ENCODE data around the gene ASB2. TPM values are rescaled to one million over a fixed set of nuclear protein-coding genes. Genes with fewer than 3 reads are reported as not detected.

The ASB2 gene
- total and polyA plus RNA-seq, 2 of the 13 experiments (the other 11 are each of a cell fraction or from before 2014, with no cell fraction given), result 0.82 to 4.1 TPM

DNA sequence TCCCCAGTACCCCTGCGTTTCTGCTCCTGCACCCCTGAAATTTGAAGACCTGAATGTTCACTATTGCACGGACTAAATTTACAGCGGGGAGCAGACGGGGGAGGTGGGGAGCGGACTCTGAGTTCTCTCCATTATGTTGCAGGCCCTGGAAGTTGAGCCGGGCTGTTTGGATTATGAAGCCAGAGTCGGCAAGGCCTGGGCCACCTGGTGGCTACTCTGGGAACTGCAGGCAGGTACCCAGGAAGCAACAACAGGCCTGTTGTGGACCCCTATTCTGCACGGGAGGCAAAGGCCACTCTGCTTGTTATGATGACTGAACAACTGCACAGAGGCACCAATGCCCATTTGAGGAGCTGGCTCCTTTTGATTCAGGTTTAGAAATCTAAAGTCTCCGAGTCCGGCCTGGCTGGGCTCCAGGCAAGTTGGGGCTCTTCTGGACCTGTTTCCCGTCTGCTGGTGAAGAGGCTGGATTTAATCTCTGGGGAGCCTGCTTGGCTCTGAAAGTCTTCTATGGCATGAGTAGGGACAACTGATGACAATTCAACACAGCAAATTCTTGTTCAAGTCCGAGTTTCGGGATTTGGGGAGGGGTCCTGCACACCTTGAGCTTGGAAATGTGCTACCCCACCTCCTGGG lies 83.3 kb downstream of the ASB2 start (continued):
- TF ChIP-seq ELF3 (CRISPR knock-in tag; IDR thresholded peaks at IDR 0.05) (no peak; the same call in 1 of the 2 replicates), POLR2AphosphoS5 (IDR thresholded peaks at IDR 0.05; ENCODE audit: low read depth, low read length) (no peak), ZBTB1 (CRISPR knock-in tag; IDR thresholded peaks at IDR 0.05; ENCODE audit: borderline replicate concordance) (no peak), PRMT3 (CRISPR knock-in tag; IDR thresholded peaks at IDR 0.05; ENCODE audit: borderline replicate concordance, low read depth) (no peak), ZNF780A (CRISPR knock-in tag; IDR thresholded peaks at IDR 0.05) (no peak), STAG1 (CRISPR knock-in tag; IDR thresholded peaks at IDR 0.05) (peak; percentile 77), NFATC3 (CRISPR knock-in tag; IDR thresholded peaks at IDR 0.05) (no peak), ZNF816 (CRISPR knock-in tag; IDR thresholded peaks at IDR 0.05; ENCODE audit: borderline replicate concordance) (no peak), ZFX (CRISPR knock-in tag; IDR thresholded peaks at IDR 0.05; ENCODE audit: low read depth) (peak; percentile 61), SALL1 (CRISPR knock-in tag; IDR thresholded peaks at IDR 0.05) (peak; percentile 31; the same call in 1 of the 2 replicates), POLR2A (IDR thresholded peaks at IDR 0.05; ENCODE audit: insufficient read depth in 1 of 2, low read depth in 2 of 2, low read length in 2 of 2) (no peak), ZNF441 (CRISPR knock-in tag; IDR thresholded peaks at IDR 0.05; ENCODE audit: borderline replicate concordance) (no peak)
- TF ChIP-seq, protein P1, sequence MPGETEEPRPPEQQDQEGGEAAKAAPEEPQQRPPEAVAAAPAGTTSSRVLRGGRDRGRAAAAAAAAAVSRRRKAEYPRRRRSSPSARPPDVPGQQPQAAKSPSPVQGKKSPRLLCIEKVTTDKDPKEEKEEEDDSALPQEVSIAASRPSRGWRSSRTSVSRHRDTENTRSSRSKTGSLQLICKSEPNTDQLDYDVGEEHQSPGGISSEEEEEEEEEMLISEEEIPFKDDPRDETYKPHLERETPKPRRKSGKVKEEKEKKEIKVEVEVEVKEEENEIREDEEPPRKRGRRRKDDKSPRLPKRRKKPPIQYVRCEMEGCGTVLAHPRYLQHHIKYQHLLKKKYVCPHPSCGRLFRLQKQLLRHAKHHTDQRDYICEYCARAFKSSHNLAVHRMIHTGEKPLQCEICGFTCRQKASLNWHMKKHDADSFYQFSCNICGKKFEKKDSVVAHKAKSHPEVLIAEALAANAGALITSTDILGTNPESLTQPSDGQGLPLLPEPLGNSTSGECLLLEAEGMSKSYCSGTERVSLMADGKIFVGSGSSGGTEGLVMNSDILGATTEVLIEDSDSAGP (CRISPR knock-in tag; IDR thresholded peaks at IDR 0.05; ENCODE audit: borderline replicate concordance), result no peak
- TF ChIP-seq, protein P2, sequence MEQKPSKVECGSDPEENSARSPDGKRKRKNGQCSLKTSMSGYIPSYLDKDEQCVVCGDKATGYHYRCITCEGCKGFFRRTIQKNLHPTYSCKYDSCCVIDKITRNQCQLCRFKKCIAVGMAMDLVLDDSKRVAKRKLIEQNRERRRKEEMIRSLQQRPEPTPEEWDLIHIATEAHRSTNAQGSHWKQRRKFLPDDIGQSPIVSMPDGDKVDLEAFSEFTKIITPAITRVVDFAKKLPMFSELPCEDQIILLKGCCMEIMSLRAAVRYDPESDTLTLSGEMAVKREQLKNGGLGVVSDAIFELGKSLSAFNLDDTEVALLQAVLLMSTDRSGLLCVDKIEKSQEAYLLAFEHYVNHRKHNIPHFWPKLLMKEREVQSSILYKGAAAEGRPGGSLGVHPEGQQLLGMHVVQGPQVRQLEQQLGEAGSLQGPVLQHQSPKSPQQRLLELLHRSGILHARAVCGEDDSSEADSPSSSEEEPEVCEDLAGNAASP (CRISPR knock-in tag; IDR thresholded peaks at IDR 0.05; ENCODE audit: borderline replicate concordance), result no peak
- TF ChIP-seq, protein P3, sequence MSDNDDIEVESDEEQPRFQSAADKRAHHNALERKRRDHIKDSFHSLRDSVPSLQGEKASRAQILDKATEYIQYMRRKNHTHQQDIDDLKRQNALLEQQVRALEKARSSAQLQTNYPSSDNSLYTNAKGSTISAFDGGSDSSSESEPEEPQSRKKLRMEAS (IDR thresholded peaks at IDR 0.05), result peak; percentile 31; the same call in 1 of the 2 replicates
- TF ChIP-seq, protein P4, sequence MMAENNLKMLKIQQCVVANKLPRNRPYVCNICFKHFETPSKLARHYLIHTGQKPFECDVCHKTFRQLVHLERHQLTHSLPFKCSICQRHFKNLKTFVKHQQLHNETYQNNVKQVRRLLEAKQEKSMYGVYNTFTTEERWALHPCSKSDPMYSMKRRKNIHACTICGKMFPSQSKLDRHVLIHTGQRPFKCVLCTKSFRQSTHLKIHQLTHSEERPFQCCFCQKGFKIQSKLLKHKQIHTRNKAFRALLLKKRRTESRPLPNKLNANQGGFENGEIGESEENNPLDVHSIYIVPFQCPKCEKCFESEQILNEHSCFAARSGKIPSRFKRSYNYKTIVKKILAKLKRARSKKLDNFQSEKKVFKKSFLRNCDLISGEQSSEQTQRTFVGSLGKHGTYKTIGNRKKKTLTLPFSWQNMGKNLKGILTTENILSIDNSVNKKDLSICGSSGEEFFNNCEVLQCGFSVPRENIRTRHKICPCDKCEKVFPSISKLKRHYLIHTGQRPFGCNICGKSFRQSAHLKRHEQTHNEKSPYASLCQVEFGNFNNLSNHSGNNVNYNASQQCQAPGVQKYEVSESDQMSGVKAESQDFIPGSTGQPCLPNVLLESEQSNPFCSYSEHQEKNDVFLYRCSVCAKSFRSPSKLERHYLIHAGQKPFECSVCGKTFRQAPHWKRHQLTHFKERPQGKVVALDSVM (CRISPR knock-in tag; IDR thresholded peaks at IDR 0.05), result 0 out of 2 replicates have a peak, but pooled peaks have one; percentile 11
- TF ChIP-seq, protein P5, sequence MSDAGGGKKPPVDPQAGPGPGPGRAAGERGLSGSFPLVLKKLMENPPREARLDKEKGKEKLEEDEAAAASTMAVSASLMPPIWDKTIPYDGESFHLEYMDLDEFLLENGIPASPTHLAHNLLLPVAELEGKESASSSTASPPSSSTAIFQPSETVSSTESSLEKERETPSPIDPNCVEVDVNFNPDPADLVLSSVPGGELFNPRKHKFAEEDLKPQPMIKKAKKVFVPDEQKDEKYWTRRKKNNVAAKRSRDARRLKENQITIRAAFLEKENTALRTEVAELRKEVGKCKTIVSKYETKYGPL (CRISPR knock-in tag; IDR thresholded peaks at IDR 0.05), result no peak
- TF ChIP-seq, protein P6, sequence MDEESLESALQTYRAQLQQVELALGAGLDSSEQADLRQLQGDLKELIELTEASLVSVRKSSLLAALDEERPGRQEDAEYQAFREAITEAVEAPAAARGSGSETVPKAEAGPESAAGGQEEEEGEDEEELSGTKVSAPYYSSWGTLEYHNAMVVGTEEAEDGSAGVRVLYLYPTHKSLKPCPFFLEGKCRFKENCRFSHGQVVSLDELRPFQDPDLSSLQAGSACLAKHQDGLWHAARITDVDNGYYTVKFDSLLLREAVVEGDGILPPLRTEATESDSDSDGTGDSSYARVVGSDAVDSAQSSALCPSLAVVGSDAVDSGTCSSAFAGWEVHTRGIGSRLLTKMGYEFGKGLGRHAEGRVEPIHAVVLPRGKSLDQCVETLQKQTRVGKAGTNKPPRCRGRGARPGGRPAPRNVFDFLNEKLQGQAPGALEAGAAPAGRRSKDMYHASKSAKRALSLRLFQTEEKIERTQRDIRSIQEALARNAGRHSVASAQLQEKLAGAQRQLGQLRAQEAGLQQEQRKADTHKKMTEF (CRISPR knock-in tag; IDR thresholded peaks at IDR 0.05), result no peak
- TF ChIP-seq, protein P7, sequence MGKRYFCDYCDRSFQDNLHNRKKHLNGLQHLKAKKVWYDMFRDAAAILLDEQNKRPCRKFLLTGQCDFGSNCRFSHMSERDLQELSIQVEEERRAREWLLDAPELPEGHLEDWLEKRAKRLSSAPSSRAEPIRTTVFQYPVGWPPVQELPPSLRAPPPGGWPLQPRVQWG (CRISPR knock-in tag; IDR thresholded peaks at IDR 0.05; ENCODE audit: borderline replicate concordance, low read depth), result no peak
- TF ChIP-seq, protein P8, sequence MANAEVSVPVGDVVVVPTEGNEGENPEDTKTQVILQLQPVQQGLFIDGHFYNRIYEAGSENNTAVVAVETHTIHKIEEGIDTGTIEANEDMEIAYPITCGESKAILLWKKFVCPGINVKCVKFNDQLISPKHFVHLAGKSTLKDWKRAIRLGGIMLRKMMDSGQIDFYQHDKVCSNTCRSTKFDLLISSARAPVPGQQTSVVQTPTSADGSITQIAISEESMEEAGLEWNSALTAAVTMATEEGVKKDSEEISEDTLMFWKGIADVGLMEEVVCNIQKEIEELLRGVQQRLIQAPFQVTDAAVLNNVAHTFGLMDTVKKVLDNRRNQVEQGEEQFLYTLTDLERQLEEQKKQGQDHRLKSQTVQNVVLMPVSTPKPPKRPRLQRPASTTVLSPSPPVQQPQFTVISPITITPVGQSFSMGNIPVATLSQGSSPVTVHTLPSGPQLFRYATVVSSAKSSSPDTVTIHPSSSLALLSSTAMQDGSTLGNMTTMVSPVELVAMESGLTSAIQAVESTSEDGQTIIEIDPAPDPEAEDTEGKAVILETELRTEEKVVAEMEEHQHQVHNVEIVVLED (CRISPR knock-in tag; IDR thresholded peaks at IDR 0.05; ENCODE audit: borderline replicate concordance), result no peak
